Uterus (tissue), 4 donors: ENCODE measurements around the gene SPATA46. TPM values are rescaled to one million over a fixed set of nuclear protein-coding genes. Genes with fewer than 3 reads are reported as not detected.

Source experiments
- DNase-seq, 2 donors: peaks; one replicate each; pipeline ENCODE4 v3.0.0-alpha.2; 2019 to 2020
- H3K27ac ChIP-seq, 2 donors: fragments of 200-600 bp; sonication (generic); 1 replicate in 1 of 2; 2 replicates in 1 of 2; pipeline ENCODE4 v1.5.1; 2016 to 2018
- H3K27me3 ChIP-seq, 2 donors: fragments of 200-600 bp; sonication (generic); one replicate each; pipeline ENCODE4 v1.5.1; 2018 to 2019; ENCODE audit warnings: control low read depth in 1 of 2
- H3K36me3 ChIP-seq, 2 donors: fragments of 200-600 bp; sonication (generic); one replicate each; pipeline ENCODE4 v1.5.1; 2019; ENCODE audit warnings: control low read depth in 1 of 2
- H3K4me1 ChIP-seq, 2 donors: fragments of 200-600 bp; sonication (generic); one replicate each; pipeline ENCODE4 v1.5.1; 2018 to 2019; ENCODE audit warnings: control low read depth in 1 of 2
- H3K4me3 ChIP-seq, 2 donors: fragments of 200-600 bp; sonication (generic); 1 replicate in 1 of 2; 2 replicates in 1 of 2; pipeline ENCODE4 v1.5.1; 2018 to 2019; ENCODE audit warnings: mild to moderate bottlenecking in 1 of 2
- H3K9me3 ChIP-seq, 2 donors: fragments of 200-600 bp; sonication (generic); one replicate each; pipeline ENCODE4 v1.5.1; 2019; ENCODE audit warnings: control low read depth in 1 of 2
- POLR2A ChIP-seq, 2 donors: fragments of 450-650 bp; IDR thresholded peaks; one replicate each; pipeline ENCODE4 v1.6.1; 2016; ENCODE audit warnings: antibody characterized with exemption in 2 of 2, mild to moderate bottlenecking in 1 of 2, moderate library complexity in 1 of 2
- intact Hi-C: fragments of 100-400 bp; cut with DNase I; formaldehyde crosslinking; loops from one replicate; pipeline ENCODE4 v1.15.1; 2023; ENCODE audit warnings: low total_unique reads
- total RNA-seq, 4 donors: library from RNA; depleted of rRNA in 3 of 4; stranded (reverse); fragments of >200 nt in 3 of 4; gene quantifications; one replicate each; pipeline versions ENCODE4 v1.1.0 to v1.2.4, GENCODE V29; 2014 to 2023
- TF ChIP-seq, protein P1 (sequence below), 4 experiments: fragments of 200-600 bp in 2 of 4; fragments of 450-650 bp in 2 of 4; sonication (generic) in 2 of 4; IDR thresholded peaks; one replicate each; pipeline ENCODE4 v1.5.1; 2016 to 2019; ENCODE audit warnings: antibody characterized with exemption in 4 of 4, mild to moderate bottlenecking in 2 of 4, moderate library complexity in 1 of 4
- donor health status: DM: yes; HTN: yes; CAD: no.

SPATA46 gene
- total RNA-seq, 4 donors from 2014 or later = not detected

DNA sequence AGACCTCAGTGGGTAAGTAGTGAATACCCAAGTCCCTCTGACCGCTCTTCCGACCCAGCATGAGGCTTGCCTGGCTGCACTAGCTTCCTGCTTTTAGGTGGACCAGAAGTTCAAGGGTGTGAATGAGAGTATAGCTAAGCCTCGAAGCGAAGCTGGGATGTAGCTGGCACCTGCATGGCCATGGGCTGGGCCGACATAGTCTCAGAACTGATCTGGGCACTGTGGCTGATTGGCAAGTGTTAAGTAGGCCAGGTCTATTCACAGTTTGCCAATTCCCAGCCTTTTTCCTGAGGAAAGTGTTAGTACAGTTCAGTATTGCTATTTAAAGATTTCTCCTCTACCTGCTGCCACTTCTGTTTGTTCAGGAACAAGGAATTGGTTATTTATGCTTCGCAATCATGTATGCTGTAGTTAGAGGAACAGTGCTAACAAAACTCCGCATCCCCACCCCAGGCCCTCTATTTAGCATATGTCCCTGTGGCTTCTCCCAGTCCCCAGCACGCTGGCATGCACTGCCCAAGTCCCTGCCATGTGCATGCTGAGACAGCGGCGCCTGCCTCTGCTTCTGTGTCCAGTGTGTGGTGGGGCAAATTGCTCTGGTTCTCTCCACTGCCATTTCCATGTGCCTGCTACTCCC lies 16.3 kb downstream of the SPATA46 start:
- Histone ChIP-seq H3K4me3 (no peak overlapping the region), H3K9me3 (no peaks in the 10 kb centered on the region), H3K27ac (no peak overlapping the region), H3K4me1 (no peaks in the 10 kb centered on the region), H3K27me3 (no peaks in the 10 kb centered on the region), H3K36me3 (no peaks in the 10 kb centered on the region)
- no peak for TF ChIP-seq POLR2A (IDR thresholded peaks at IDR 0.05)
- TF ChIP-seq, protein P1, sequence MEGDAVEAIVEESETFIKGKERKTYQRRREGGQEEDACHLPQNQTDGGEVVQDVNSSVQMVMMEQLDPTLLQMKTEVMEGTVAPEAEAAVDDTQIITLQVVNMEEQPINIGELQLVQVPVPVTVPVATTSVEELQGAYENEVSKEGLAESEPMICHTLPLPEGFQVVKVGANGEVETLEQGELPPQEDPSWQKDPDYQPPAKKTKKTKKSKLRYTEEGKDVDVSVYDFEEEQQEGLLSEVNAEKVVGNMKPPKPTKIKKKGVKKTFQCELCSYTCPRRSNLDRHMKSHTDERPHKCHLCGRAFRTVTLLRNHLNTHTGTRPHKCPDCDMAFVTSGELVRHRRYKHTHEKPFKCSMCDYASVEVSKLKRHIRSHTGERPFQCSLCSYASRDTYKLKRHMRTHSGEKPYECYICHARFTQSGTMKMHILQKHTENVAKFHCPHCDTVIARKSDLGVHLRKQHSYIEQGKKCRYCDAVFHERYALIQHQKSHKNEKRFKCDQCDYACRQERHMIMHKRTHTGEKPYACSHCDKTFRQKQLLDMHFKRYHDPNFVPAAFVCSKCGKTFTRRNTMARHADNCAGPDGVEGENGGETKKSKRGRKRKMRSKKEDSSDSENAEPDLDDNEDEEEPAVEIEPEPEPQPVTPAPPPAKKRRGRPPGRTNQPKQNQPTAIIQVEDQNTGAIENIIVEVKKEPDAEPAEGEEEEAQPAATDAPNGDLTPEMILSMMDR (IDR thresholded peaks at IDR 0.05) = no peak
- intact Hi-C loops = no loop called here
- no peak for DNase-seq

DNA sequence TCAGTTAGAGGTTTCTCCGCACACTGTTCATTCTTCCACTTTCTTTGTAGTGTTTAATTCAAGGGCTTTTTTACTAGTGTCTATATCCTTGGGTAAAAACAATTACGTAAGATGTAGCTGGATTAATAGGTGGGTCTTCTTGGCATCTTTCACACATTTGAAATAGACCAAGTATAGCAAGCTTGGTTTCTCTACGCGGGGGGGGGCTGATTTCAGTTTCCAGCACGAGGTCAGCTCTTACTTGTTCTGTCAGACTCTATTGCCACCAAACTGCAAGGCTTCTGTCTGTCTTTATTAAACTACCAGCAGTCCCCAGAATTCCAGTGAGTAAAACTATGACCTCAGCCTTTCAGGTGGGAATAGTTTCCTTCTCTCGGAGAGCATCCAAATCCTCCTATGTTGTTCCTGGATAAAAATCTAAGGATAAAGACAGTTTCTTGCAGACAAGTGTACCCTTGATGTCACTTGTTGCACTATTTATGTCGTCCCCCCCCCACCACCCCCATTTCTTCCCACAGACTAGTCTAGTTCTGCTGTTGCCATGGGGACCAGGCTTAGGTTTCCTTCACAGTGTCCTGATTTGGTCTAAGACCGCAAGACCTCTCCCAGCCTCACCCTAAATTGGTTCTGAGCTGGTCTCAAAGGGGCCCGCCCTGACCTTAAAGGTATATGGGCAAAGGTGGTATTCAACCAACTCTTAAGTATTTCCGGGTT lies 17.0 kb downstream of the SPATA46 start:
- Histone ChIP-seq H3K27ac (no peak overlapping the region), H3K4me1 (no peaks in the 10 kb centered on the region), H3K27me3 (no peaks in the 10 kb centered on the region), H3K4me3 (no peak overlapping the region), H3K36me3 (no peaks in the 10 kb centered on the region), H3K9me3 (no peaks in the 10 kb centered on the region)
- no peak for DNase-seq
- intact Hi-C loops = no loop called here
- TF ChIP-seq POLR2A (IDR thresholded peaks at IDR 0.05) = no peak
- TF ChIP-seq, protein P1 (IDR thresholded peaks at IDR 0.05) = no peak

DNA sequence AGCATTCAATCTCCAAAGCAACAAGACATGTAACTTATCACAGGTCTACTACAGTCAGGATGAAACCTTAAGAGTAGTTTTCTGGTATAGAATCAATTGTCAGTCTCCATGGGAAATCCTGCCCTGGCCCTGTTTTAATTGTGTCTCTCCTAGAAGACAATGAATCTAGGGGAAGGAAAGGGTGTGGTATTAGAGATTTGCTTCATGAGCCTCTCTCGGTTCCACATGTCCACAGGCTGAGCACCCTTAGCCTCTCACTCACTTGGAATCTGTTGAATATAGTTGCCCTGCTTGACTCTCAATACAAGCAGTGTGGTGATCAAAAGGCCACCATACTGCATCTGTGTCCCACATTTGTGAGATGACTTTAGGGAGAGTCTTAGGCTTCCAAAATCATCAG lies 17.7 kb downstream of the SPATA46 start:
- intact Hi-C loops = no loop called here
- H3K4me3 ChIP-seq = no peak overlapping the region
- no peaks in the 10 kb centered on the region for H3K36me3 ChIP-seq
- TF ChIP-seq, protein P1 (IDR thresholded peaks at IDR 0.05) = no peak
- no peak for TF ChIP-seq POLR2A (IDR thresholded peaks at IDR 0.05)
- H3K27ac ChIP-seq = no peak overlapping the region
- DNase-seq = no peak
- H3K4me1 ChIP-seq = no peaks in the 10 kb centered on the region
- no peaks in the 10 kb centered on the region for H3K9me3 ChIP-seq
- no peaks in the 10 kb centered on the region for H3K27me3 ChIP-seq

DNA sequence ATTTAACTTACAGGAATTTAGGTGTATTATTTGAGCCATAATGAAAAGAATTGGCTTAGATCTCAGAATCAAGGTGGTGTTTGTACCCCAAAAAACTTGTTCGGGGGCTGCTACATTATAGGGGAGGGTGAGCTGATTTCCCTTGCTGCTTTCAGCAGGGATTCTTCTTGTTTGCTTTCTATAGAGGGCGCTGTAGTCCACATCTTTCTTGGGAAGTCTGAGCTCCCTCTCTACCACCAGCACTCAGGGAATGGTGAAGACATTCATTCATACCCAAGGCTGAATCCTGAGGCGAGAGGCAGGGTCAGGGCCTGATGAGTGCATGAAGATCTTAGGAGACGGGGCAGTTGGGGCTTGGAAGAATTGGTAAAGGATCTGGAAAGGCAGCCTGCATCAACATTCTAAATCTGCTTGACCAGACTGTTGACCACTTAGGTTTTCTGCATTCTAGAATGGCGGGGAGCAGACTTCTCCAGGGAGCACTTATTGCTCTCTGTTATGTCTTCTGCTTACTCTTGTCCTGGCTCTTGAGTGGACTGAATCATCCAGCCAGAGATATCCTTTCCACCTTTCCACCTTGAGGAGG lies 18.9 kb downstream of the SPATA46 start:
- intact Hi-C loops = no loop called here
- Histone ChIP-seq H3K9me3 (no peaks in the 10 kb centered on the region), H3K4me3 (no peak overlapping the region), H3K27ac (no peak overlapping the region), H3K4me1 (no peaks in the 10 kb centered on the region), H3K27me3 (no peaks in the 10 kb centered on the region), H3K36me3 (no peaks in the 10 kb centered on the region)
- DNase-seq = no peak
- TF ChIP-seq, protein P1 (IDR thresholded peaks at IDR 0.05) = no peak

DNA sequence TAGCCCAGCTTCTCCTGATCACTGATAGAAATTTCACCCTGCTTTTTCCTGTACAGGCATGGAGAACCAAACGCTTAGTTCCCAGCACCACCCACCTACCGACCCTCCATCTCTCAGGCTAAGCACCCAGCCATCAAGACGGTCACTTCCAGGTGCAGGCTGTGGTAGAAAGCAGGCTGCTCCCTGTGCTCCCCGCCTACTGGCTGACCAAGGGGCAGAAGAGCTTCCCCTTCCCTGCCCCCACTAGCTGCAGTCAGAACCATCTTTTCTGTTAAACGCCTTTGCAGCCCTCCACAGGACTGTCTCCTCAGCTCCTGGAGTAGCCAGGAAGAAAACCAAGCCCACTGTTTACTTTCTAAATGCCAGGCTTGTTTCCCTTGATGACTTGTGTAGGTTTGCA lies 23.0 kb downstream of the SPATA46 start:
- H3K27me3 ChIP-seq = no peaks in the 10 kb centered on the region
- no peak for DNase-seq
- TF ChIP-seq, protein P1 (IDR thresholded peaks at IDR 0.05) = no peak
- TF ChIP-seq POLR2A (IDR thresholded peaks at IDR 0.05) = no peak
- H3K4me3 ChIP-seq = no peak overlapping the region
- H3K36me3 ChIP-seq = no peaks in the 10 kb centered on the region
- H3K27ac ChIP-seq = no peak overlapping the region
- H3K4me1 ChIP-seq = no peaks in the 10 kb centered on the region
- intact Hi-C loops = no loop called here
- H3K9me3 ChIP-seq = no peaks in the 10 kb centered on the region
